HFF-Myc (cell line): ENCODE data around the gene GNS.

ENCODE experiments used
- DNase-seq: peaks from one replicate; pipeline ENCODE4 v3.0.0-alpha.2; 2011; ENCODE audit warnings: low read depth; ENCODE audit errors: extremely low read depth
- H3K4me3 ChIP-seq: replicated peaks from 2 replicates; pipeline ENCODE4 v1.5.1; 2011; ENCODE audit warnings: low read depth, mild to moderate bottlenecking, control low read depth, low read length
- TF ChIP-seq, protein P1 (sequence below): IDR thresholded peaks from 2 replicates; pipeline ENCODE4 v1.5.1; 2012; ENCODE audit warnings: mild to moderate bottlenecking, low read depth, low read length, control low read depth; ENCODE audit errors: missing control alignments

GNS gene

DNA sequence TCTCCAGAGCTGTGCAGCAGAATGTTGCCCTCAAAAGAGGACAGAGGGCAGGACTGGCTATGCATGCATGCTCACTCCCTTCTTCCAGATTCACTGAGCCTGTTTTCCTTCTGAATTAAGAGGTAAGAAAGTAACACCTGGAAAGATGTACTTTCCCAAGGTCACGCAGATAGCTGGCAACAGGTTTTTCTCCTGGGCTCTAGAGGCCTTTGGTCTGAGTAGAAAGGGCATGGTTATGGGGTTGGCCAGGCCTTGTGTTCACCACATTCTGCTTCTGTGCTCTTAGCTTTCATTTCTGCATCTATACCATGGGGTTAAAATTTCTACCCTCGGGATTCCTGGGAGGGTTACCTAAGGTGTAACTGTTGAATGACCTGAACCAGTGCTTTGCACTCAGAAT is 91.4 kb downstream of the GNS start:
- DNase-seq: no peak
- TF ChIP-seq, protein P1, sequence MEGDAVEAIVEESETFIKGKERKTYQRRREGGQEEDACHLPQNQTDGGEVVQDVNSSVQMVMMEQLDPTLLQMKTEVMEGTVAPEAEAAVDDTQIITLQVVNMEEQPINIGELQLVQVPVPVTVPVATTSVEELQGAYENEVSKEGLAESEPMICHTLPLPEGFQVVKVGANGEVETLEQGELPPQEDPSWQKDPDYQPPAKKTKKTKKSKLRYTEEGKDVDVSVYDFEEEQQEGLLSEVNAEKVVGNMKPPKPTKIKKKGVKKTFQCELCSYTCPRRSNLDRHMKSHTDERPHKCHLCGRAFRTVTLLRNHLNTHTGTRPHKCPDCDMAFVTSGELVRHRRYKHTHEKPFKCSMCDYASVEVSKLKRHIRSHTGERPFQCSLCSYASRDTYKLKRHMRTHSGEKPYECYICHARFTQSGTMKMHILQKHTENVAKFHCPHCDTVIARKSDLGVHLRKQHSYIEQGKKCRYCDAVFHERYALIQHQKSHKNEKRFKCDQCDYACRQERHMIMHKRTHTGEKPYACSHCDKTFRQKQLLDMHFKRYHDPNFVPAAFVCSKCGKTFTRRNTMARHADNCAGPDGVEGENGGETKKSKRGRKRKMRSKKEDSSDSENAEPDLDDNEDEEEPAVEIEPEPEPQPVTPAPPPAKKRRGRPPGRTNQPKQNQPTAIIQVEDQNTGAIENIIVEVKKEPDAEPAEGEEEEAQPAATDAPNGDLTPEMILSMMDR: no peak
- no peak overlapping the region for H3K4me3 ChIP-seq

DNA sequence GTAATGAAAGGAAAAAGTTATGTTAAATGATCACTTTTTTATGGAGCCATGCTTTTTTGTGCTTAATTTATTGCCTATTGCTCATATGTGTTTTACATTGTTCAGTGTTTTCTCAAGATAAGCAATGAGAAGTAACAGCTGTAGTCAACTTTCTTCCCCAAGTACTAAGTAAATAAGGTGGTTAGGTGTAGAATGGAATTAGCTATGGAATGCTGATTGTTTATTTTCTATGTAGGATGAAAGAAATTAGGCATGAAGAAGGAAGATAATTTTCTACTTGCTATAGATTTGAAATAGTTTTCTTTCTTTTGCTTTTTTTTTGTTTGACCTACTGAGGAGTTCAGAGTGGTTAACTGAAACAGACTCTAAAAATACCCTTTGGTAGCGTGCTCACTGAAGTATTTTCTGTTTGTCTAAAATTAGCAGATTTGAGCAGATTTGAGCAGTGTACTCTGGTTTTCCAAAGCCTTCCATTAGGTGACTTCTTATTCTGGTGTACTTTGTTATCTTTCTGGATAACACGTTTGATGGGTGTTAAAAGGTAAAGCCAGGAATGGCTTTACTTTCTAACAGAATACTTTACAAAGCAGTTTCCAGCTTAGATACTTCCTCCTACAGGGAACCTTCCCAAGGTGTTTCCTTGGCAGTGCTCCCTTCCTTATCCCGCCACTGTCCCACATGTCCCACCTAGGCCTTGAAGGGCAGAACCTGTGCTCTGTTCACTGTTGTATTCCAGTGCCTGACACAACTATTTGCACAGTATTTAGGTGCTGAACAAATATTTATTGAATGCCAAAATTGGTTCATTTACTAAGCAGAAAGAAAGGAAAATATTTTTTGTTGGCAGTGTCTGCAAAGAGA is 92.9 kb downstream of the GNS start:
- TF ChIP-seq, protein P1: no peak
- DNase-seq: no peak
- no peak overlapping the region for H3K4me3 ChIP-seq

DNA sequence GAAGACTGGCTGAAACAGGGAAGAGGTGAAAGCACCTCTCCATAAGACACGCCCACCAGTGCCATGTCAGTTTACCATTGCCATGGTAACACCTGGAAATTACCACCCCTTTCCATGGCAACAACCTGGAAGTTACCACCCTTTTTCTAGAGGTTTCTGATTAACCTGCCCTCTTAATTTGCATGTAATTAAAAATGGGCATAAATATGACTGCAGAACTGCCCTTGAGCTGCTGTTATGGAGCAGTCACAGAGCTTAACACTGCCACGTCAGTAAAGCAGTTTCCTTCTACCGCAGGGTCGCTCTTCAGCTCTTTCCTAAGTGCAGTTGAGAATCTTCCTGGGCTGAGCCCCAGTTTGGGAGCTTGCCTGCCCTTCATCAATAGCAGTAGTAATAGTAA is 93.7 kb downstream of the GNS start:
- no peak for DNase-seq
- TF ChIP-seq, protein P1: no peak
- H3K4me3 ChIP-seq: no peak overlapping the region
